Adipocyte (in vitro differentiated cells): ENCODE data around the gene LHPP.

ENCODE experiments used
- DNase-seq: peaks from one replicate; pipeline ENCODE4 v3.0.0-alpha.2; 2015; ENCODE audit warnings: low read depth
- H3K27me3 ChIP-seq: replicated peaks from 2 replicates; pipeline ENCODE4 v1.7.0; 2013; ENCODE audit warnings: mild to moderate bottlenecking, low read length, moderate library complexity; ENCODE audit not compliant: control insufficient read depth, insufficient read depth
- H3K36me3 ChIP-seq: 2 replicates; pipeline ENCODE4 v1.7.0; 2013; ENCODE audit warnings: low read length, mild to moderate bottlenecking, moderate library complexity; ENCODE audit not compliant: control insufficient read depth, insufficient read depth, severe bottlenecking
- H3K4me1 ChIP-seq: 2 replicates; pipeline ENCODE4 v1.7.0; 2013; ENCODE audit warnings: mild to moderate bottlenecking, low read length, moderate library complexity; ENCODE audit not compliant: control insufficient read depth, insufficient read depth
- H3K4me3 ChIP-seq: 2 replicates; pipeline ENCODE4 v1.7.0; 2013; ENCODE audit warnings: mild to moderate bottlenecking, low read length, moderate library complexity
- H3K9ac ChIP-seq: 2 replicates; pipeline ENCODE4 v1.7.0; 2013; ENCODE audit warnings: mild to moderate bottlenecking, low read length, moderate library complexity
- H3K9me3 ChIP-seq: 2 replicates; pipeline ENCODE4 v1.7.0; 2013; ENCODE audit warnings: mild to moderate bottlenecking, low read length, moderate library complexity; ENCODE audit not compliant: control insufficient read depth

The LHPP gene

GRCh38 chr10:124474514-124475070, 13.0 kb downstream of the LHPP start:
- H3K36me3 ChIP-seq = no peaks in the 10 kb centered on the region
- no peaks in the 10 kb centered on the region for H3K9me3 ChIP-seq
- H3K27me3 ChIP-seq = no peaks in the 10 kb centered on the region
- no peak overlapping the region for H3K4me3 ChIP-seq
- H3K4me1 ChIP-seq = no peaks in the 10 kb centered on the region
- no peak overlapping the region for H3K9ac ChIP-seq
- no peak for DNase-seq

GRCh38 chr10:124476043-124476725, 14.6 kb downstream of the LHPP start:
- DNase-seq = no peak
- Histone ChIP-seq H3K4me1 (no peaks in the 10 kb centered on the region), H3K4me3 (no peak overlapping the region), H3K36me3 (no peaks in the 10 kb centered on the region), H3K27me3 (no peaks in the 10 kb centered on the region), H3K9me3 (no peaks in the 10 kb centered on the region), H3K9ac (no peak overlapping the region)

- DNase-seq = no peak
- Histone ChIP-seq H3K4me3 (no peak overlapping the region), H3K4me1 (no peaks in the 10 kb centered on the region), H3K9me3 (no peaks in the 10 kb centered on the region), H3K9ac (no peak overlapping the region), H3K36me3 (no peaks in the 10 kb centered on the region), H3K27me3 (no peaks in the 10 kb centered on the region)
These were observed 16.2 kb downstream of the LHPP start for GRCh38 chr10:124477614-124478363.

GRCh38 chr10:124478515-124478914, 16.9 kb downstream of the LHPP start:
- no peak overlapping the region for H3K9ac ChIP-seq
- H3K4me3 ChIP-seq = no peak overlapping the region
- no peaks in the 10 kb centered on the region for H3K27me3 ChIP-seq
- DNase-seq = no peak
- no peaks in the 10 kb centered on the region for H3K4me1 ChIP-seq
- no peaks in the 10 kb centered on the region for H3K9me3 ChIP-seq
- no peaks in the 10 kb centered on the region for H3K36me3 ChIP-seq

- no peaks in the 10 kb centered on the region for H3K9me3 ChIP-seq
- DNase-seq = no peak
- no peaks in the 10 kb centered on the region for H3K4me1 ChIP-seq
- no peak overlapping the region for H3K9ac ChIP-seq
- no peak overlapping the region for H3K4me3 ChIP-seq
- no peaks in the 10 kb centered on the region for H3K36me3 ChIP-seq
- no peaks in the 10 kb centered on the region for H3K27me3 ChIP-seq
These were observed 19.2 kb downstream of the LHPP start for GRCh38 chr10:124480860-124481259.

- no peak for DNase-seq
- no peaks in the 10 kb centered on the region for H3K27me3 ChIP-seq
- H3K9ac ChIP-seq = no peak overlapping the region
- no peaks in the 10 kb centered on the region for H3K36me3 ChIP-seq
- H3K9me3 ChIP-seq = no peaks in the 10 kb centered on the region
- no peak overlapping the region for H3K4me3 ChIP-seq
- H3K4me1 ChIP-seq = no peaks in the 10 kb centered on the region
These were observed 20.1 kb downstream of the LHPP start for GRCh38 chr10:124481717-124482116.

GRCh38 chr10:124482236-124482800, 20.7 kb downstream of the LHPP start:
- Histone ChIP-seq H3K9ac (no peak overlapping the region), H3K4me1 (no peaks in the 10 kb centered on the region), H3K36me3 (no peaks in the 10 kb centered on the region), H3K4me3 (no peak overlapping the region), H3K9me3 (peaks cover 4% of the 10 kb centered on the region), H3K27me3 (no peaks in the 10 kb centered on the region)
- DNase-seq = no peak

GRCh38 chr10:124482876-124483275, 21.3 kb downstream of the LHPP start:
- DNase-seq = no peak
- H3K4me3 ChIP-seq = no peak overlapping the region
- no peaks in the 10 kb centered on the region for H3K27me3 ChIP-seq
- peaks cover 4% of the 10 kb centered on the region for H3K9me3 ChIP-seq
- no peaks in the 10 kb centered on the region for H3K4me1 ChIP-seq
- no peaks in the 10 kb centered on the region for H3K36me3 ChIP-seq
- no peak overlapping the region for H3K9ac ChIP-seq

- H3K4me1 ChIP-seq = no peaks in the 10 kb centered on the region
- H3K4me3 ChIP-seq = no peak overlapping the region
- peaks cover 3% of the 10 kb centered on the region for H3K36me3 ChIP-seq
- DNase-seq = no peak
- H3K27me3 ChIP-seq = no peaks in the 10 kb centered on the region
- peaks cover 4% of the 10 kb centered on the region for H3K9me3 ChIP-seq
- H3K9ac ChIP-seq = no peak overlapping the region
These were observed 22.4 kb downstream of the LHPP start for GRCh38 chr10:124484031-124484430.

GRCh38 chr10:124484661-124485060, 23.0 kb downstream of the LHPP start:
- DNase-seq = no peak
- peaks cover 4% of the 10 kb centered on the region for H3K9me3 ChIP-seq
- no peak overlapping the region for H3K9ac ChIP-seq
- H3K36me3 ChIP-seq = peaks cover 3% of the 10 kb centered on the region
- H3K4me1 ChIP-seq = no peaks in the 10 kb centered on the region
- H3K27me3 ChIP-seq = no peaks in the 10 kb centered on the region
- no peak overlapping the region for H3K4me3 ChIP-seq

GRCh38 chr10:124486635-124487034, 25.0 kb downstream of the LHPP start:
- no peaks in the 10 kb centered on the region for H3K4me1 ChIP-seq
- no peak overlapping the region for H3K9ac ChIP-seq
- peaks cover 3% of the 10 kb centered on the region for H3K36me3 ChIP-seq
- no peaks in the 10 kb centered on the region for H3K27me3 ChIP-seq
- H3K4me3 ChIP-seq = no peak overlapping the region
- H3K9me3 ChIP-seq = peaks cover 4% of the 10 kb centered on the region
- DNase-seq = no peak
